AG09309 (cell line): Measurements from ENCODE around the gene TBCEL.
"Not testable (repeated sequence)": the region's sequence is repeated elsewhere in the genome, so short reads cannot be mapped to it uniquely, and the experiment has no call there.

Source experiments
- DNase-seq: peaks from one replicate; pipeline ENCODE4 v3.0.0-alpha.2; 2010; ENCODE audit warnings: low read depth
- H3K4me3 ChIP-seq: 2 replicates; pipeline ENCODE4 v1.5.1; 2011; ENCODE audit warnings: mild to moderate bottlenecking, low read depth, low read length, moderate library complexity; ENCODE audit not compliant: control insufficient read depth
- TF ChIP-seq, protein P1 (sequence below): IDR thresholded peaks from 2 replicates; pipeline ENCODE4 v1.5.1; 2011; ENCODE audit warnings: mild to moderate bottlenecking, low read depth, low read length, inconsistent platforms; ENCODE audit not compliant: insufficient read depth, control insufficient read depth; ENCODE audit errors: missing control alignments

The TBCEL gene

GRCh38 chr11:121108413-121108812 lies 84.5 kb downstream of the TBCEL start:
- H3K4me3 ChIP-seq = no peak overlapping the region
- TF ChIP-seq, protein P1, sequence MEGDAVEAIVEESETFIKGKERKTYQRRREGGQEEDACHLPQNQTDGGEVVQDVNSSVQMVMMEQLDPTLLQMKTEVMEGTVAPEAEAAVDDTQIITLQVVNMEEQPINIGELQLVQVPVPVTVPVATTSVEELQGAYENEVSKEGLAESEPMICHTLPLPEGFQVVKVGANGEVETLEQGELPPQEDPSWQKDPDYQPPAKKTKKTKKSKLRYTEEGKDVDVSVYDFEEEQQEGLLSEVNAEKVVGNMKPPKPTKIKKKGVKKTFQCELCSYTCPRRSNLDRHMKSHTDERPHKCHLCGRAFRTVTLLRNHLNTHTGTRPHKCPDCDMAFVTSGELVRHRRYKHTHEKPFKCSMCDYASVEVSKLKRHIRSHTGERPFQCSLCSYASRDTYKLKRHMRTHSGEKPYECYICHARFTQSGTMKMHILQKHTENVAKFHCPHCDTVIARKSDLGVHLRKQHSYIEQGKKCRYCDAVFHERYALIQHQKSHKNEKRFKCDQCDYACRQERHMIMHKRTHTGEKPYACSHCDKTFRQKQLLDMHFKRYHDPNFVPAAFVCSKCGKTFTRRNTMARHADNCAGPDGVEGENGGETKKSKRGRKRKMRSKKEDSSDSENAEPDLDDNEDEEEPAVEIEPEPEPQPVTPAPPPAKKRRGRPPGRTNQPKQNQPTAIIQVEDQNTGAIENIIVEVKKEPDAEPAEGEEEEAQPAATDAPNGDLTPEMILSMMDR = no peak
- DNase-seq = no peak

DNA sequence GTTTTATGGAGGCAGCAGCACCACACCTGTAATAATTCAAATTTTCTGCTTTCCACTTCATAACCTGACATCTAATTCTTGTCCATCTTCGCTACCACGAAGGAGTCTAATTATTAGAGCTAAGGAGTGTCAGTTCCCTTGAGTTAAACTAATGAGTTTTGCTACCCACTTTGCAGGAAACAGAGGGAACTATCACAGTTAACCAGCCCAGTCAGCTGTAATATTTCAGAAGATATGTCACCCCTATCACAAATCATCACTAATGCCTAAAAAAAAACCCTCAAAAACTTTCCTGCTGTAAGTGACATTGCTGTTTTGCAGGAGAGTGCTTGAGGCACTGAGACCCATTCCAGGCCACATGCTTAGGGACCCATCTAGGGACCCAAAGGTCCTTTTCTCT lies 85.6 kb downstream of the TBCEL start:
- TF ChIP-seq, protein P1 = no peak
- no peak overlapping the region for H3K4me3 ChIP-seq
- DNase-seq = no peak

GRCh38 chr11:121109916-121110586 lies 86.1 kb downstream of the TBCEL start:
- DNase-seq = no peak
- TF ChIP-seq, protein P1 = no peak
- no peak overlapping the region for H3K4me3 ChIP-seq

GRCh38 chr11:121110871-121111724 lies 87.2 kb downstream of the TBCEL start:
- H3K4me3 ChIP-seq = no peak overlapping the region
- TF ChIP-seq, protein P1 = no peak
- DNase-seq = no peak

GRCh38 chr11:121112498-121113455 lies 88.9 kb downstream of the TBCEL start:
- no peak overlapping the region for H3K4me3 ChIP-seq
- DNase-seq = peak; percentile 37
- TF ChIP-seq, protein P1 = peak; percentile 61

DNA sequence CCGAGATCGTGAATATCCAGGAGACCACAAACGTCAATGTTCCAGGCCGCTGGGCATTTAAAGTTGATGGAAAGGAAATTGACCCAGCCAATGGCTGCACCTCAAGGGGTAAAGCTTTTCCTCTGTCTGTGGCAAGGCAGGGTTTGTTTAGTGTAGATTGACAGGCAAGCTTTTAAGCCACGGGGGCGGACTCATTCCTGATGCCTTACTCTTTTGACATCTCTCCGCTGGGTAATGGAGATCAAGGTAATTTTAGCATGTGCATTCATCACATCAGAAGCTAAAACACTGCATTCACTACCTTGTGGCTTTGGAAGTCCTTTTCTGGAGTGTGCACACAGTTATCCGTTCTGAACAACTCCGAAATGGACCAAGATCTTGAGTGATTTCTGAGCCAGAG lies 89.7 kb downstream of the TBCEL start:
- TF ChIP-seq, protein P1 = no peak
- DNase-seq = no peak
- no peak overlapping the region for H3K4me3 ChIP-seq

DNA sequence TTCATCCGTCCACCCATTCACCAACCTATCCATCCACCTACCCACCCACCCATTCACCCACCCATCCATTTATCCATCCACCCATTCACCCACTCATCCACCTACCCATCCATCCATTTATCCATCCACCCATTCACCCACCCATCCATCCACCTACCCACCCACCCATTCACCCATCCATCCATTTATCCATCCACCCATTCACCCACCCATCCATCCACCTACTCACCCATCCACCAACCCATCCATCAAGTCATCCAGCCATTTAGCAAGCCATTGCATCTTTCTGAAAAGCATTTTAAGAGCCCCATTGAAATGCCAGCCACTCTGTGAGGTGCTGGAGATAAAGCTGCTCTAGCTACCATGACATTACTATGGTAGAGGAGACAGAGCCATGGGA lies 91.1 kb downstream of the TBCEL start:
- not testable (repeated sequence) for H3K4me3 ChIP-seq, DNase-seq
